Measurements from ENCODE around the gene MLANA.

GRCh38 chr9:5896863-5897262 is 6.2 kb downstream of the MLANA start:
- TF ChIP-seq, protein P1, sequence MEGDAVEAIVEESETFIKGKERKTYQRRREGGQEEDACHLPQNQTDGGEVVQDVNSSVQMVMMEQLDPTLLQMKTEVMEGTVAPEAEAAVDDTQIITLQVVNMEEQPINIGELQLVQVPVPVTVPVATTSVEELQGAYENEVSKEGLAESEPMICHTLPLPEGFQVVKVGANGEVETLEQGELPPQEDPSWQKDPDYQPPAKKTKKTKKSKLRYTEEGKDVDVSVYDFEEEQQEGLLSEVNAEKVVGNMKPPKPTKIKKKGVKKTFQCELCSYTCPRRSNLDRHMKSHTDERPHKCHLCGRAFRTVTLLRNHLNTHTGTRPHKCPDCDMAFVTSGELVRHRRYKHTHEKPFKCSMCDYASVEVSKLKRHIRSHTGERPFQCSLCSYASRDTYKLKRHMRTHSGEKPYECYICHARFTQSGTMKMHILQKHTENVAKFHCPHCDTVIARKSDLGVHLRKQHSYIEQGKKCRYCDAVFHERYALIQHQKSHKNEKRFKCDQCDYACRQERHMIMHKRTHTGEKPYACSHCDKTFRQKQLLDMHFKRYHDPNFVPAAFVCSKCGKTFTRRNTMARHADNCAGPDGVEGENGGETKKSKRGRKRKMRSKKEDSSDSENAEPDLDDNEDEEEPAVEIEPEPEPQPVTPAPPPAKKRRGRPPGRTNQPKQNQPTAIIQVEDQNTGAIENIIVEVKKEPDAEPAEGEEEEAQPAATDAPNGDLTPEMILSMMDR (conservative IDR thresholded peaks at IDR 0.05 in 1 of 2, IDR thresholded peaks at IDR 0.05 in 1 of 2; ENCODE audit: extremely low read depth in 1 of 2, insufficient read depth in 1 of 2, low read depth in 1 of 2, low read length in 2 of 2) = no peak
- TF ChIP-seq EZH2 (IDR thresholded peaks at IDR 0.05; ENCODE audit: borderline replicate concordance, low read length) = no peak
